ENCODE data around the gene ID3.

Gene ID3

GRCh38 chr1:23574265-23574754 lies 15.0 kb upstream of the ID3 start (continued):
- TF ChIP-seq ZBTB10 (tag by site-specific recombination; IDR thresholded peaks at IDR 0.05) = no peak

GRCh38 chr1:23573574-23574182 lies 14.4 kb upstream of the ID3 start:
- H3K27ac ChIP-seq (ENCODE audit: extremely low read depth, low read depth, low read length) = no peak overlapping the region
- no peak overlapping the region for H3K4me3 ChIP-seq (ENCODE audit: low read depth, low read length)
- CTCF ChIA-PET = interaction anchor here (0.5 to 0.7 kb wide), 3 partner anchors 13 to 84 kb away, joined by 3 to 6 read pairs (median 3); no protein-coding TSS in a partner anchor
- POLR2A ChIA-PET = interaction anchor here (2.1 kb wide), 1 partner anchor 14 kb away, joined by 11 read pairs; the partner anchor contains the start of gene ID3
- no peaks in the 10 kb centered on the region for H3K36me3 ChIP-seq (ENCODE audit: control insufficient read depth in 2 of 2, insufficient read depth in 1 of 2, low read length in 2 of 2)
- TF ChIP-seq RBAK (tag by site-specific recombination; IDR thresholded peaks at IDR 0.05) = no peak
- peak; percentile 80; the same call in 1 of the 2 replicates for TF ChIP-seq ZNF768 (tag by site-specific recombination; IDR thresholded peaks at IDR 0.05)
- H3K9me3 ChIP-seq (ENCODE audit: control insufficient read depth, insufficient read depth, low read depth, low read length) = no peaks in the 10 kb centered on the region
- no peaks in the 10 kb centered on the region for H3K4me1 ChIP-seq (ENCODE audit: control insufficient read depth, insufficient read depth, low read length)

GRCh38 chr1:23571465-23571864 lies 12.2 kb upstream of the ID3 start:
- CTCF ChIA-PET = interaction anchor here (0.6 to 1.9 kb wide), 4 partner anchors 20 to 607 kb away, joined by 3 to 8 read pairs (median 4); no protein-coding TSS in a partner anchor
- no peaks in the 10 kb centered on the region for H3K4me1 ChIP-seq (ENCODE audit: control insufficient read depth, insufficient read depth, low read length)

GRCh38 chr1:23570001-23570691 lies 10.8 kb upstream of the ID3 start:
- Histone ChIP-seq H3K36me3 (ENCODE audit: control insufficient read depth in 2 of 2, insufficient read depth in 1 of 2, low read length in 2 of 2) (no peaks in the 10 kb centered on the region), H3K27ac (ENCODE audit: extremely low read depth, low read depth, low read length) (no peak overlapping the region), H3K9me3 (ENCODE audit: control insufficient read depth, insufficient read depth, low read depth, low read length) (no peaks in the 10 kb centered on the region), H3K4me1 (ENCODE audit: control insufficient read depth, insufficient read depth, low read length) (no peaks in the 10 kb centered on the region), H3K4me3 (ENCODE audit: low read depth, low read length) (no peak overlapping the region)
- CTCF ChIA-PET = interaction anchor here (1.1 to 1.9 kb wide), 5 partner anchors 11 to 95 kb away, joined by 4 to 8 read pairs (median 5); no protein-coding TSS in a partner anchor
- TF ChIP-seq ZNF776 (tag by site-specific recombination; IDR thresholded peaks at IDR 0.05; ENCODE audit: borderline replicate concordance) (no peak), ZNF791 (tag by site-specific recombination; IDR thresholded peaks at IDR 0.05) (no peak), ZNF837 (tag by site-specific recombination; IDR thresholded peaks at IDR 0.05) (no peak), ZNF121 (tag by site-specific recombination; IDR thresholded peaks at IDR 0.05) (peak; percentile 95), REPIN1 (tag by site-specific recombination; IDR thresholded peaks at IDR 0.05; ENCODE audit: low read depth) (no peak), WT1 (tag by site-specific recombination; IDR thresholded peaks at IDR 0.05) (no peak)
- POLR2A ChIA-PET = interaction anchor here (3.4 kb wide), 1 partner anchor 11 kb away, joined by 16 read pairs; the partner anchor contains the start of gene ID3

More at GRCh38 chr1:23571465-23571864, 12.2 kb upstream of the ID3 start:
- no peak overlapping the region for H3K27ac ChIP-seq (ENCODE audit: extremely low read depth, low read depth, low read length)
- POLR2A ChIA-PET = interaction anchor here (0.7 to 2.1 kb wide), 2 partner anchors 12 to 56 kb away, joined by 4 to 11 read pairs; partner anchors contain the start of gene ID3
- H3K9me3 ChIP-seq (ENCODE audit: control insufficient read depth, insufficient read depth, low read depth, low read length) = no peaks in the 10 kb centered on the region
- no peak for TF ChIP-seq ZNF423 (tag by site-specific recombination; IDR thresholded peaks at IDR 0.05)
- TF ChIP-seq ZNF791 (tag by site-specific recombination; IDR thresholded peaks at IDR 0.05) = no peak
- TF ChIP-seq ZNF146 (tag by site-specific recombination; IDR thresholded peaks at IDR 0.05) = peak; percentile 63
- TF ChIP-seq ZBTB8A (tag by site-specific recombination; IDR thresholded peaks at IDR 0.05) = no peak
- no peaks in the 10 kb centered on the region for H3K36me3 ChIP-seq (ENCODE audit: control insufficient read depth in 2 of 2, insufficient read depth in 1 of 2, low read length in 2 of 2)
- H3K4me3 ChIP-seq (ENCODE audit: low read depth, low read length) = no peak overlapping the region

Data from HEK293 (cell line).